ENCODE results near the gene RAB11FIP5. TPM values are rescaled to one million over a fixed set of nuclear protein-coding genes. Genes with fewer than 3 reads are reported as not detected.
A peak's percentile ranks its signal among the peaks of the same experiment; 100 is the strongest.

Gene RAB11FIP5
- total and polyA plus RNA-seq, 9 of the 15 experiments (the other 6 are each of a cell fraction or from before 2014, with no cell fraction given): 1.7 to 14.4 (median 6.4) TPM

GRCh38 chr2:73071360-73072128, 41.2 kb downstream of the RAB11FIP5 start, which contains the start of gene SFXN5 (continued):
- TF ChIP-seq, protein P1, sequence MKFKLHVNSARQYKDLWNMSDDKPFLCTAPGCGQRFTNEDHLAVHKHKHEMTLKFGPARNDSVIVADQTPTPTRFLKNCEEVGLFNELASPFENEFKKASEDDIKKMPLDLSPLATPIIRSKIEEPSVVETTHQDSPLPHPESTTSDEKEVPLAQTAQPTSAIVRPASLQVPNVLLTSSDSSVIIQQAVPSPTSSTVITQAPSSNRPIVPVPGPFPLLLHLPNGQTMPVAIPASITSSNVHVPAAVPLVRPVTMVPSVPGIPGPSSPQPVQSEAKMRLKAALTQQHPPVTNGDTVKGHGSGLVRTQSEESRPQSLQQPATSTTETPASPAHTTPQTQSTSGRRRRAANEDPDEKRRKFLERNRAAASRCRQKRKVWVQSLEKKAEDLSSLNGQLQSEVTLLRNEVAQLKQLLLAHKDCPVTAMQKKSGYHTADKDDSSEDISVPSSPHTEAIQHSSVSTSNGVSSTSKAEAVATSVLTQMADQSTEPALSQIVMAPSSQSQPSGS (CRISPR knock-in tag; IDR thresholded peaks at IDR 0.05): no peak
- TF ChIP-seq GABPB1 (CRISPR knock-in tag; IDR thresholded peaks at IDR 0.05): peak; percentile 54; the same call in 1 of the 2 replicates
- peak; percentile 65 for TF ChIP-seq PHF20 (IDR thresholded peaks at IDR 0.05; ENCODE audit: partially characterized antibody)
- peak; percentile 89 for TF ChIP-seq PHF8 (IDR thresholded peaks at IDR 0.05; ENCODE audit: borderline replicate concordance, low read length)
- TF ChIP-seq SP1 (CRISPR knock-in tag; IDR thresholded peaks at IDR 0.05): peak; percentile 76
- TF ChIP-seq CLOCK (CRISPR knock-in tag; IDR thresholded peaks at IDR 0.05; ENCODE audit: borderline replicate concordance): no peak
- peak; percentile 78 for TF ChIP-seq KLF16 (IDR thresholded peaks at IDR 0.05)
- no peak for TF ChIP-seq ZNF12 (CRISPR knock-in tag; IDR thresholded peaks at IDR 0.05)
- no peak for TF ChIP-seq NR4A1 (CRISPR knock-in tag; IDR thresholded peaks at IDR 0.05)
- TF ChIP-seq NR4A1 (tag; IDR thresholded peaks at IDR 0.05): 0 out of 2 replicates have a peak, but pooled peaks have one; percentile 20
- peak in 1 of 2 experiments; percentile 22; a peak in 1 of 4 replicates for TF ChIP-seq TRIM24 (IDR thresholded peaks at IDR 0.05)
- TF ChIP-seq GTF2F1 (IDR thresholded peaks at IDR 0.05; ENCODE audit: low read depth, low read length): peak; percentile 58; the same call in 1 of the 2 replicates
- TF ChIP-seq ZBTB9 (CRISPR knock-in tag; IDR thresholded peaks at IDR 0.05): peak; percentile 27; the same call in 1 of the 2 replicates
- TF ChIP-seq SNRNP70 (optimal IDR thresholded peaks at IDR 0.05; ENCODE audit: low read depth, low read length): no peak
- peak; percentile 79 for TF ChIP-seq GATA2 (CRISPR knock-in tag; IDR thresholded peaks at IDR 0.05)
- TF ChIP-seq MAFK (IDR thresholded peaks at IDR 0.05; ENCODE audit: low read length): no peak
- no peak for TF ChIP-seq PRPF4 (IDR thresholded peaks at IDR 0.05; ENCODE audit: insufficient read depth, low read depth, low read length, poor library complexity, severe bottlenecking)
- TF ChIP-seq CCNT2 (IDR thresholded peaks at IDR 0.05; ENCODE audit: borderline replicate concordance, extremely low read depth, insufficient read length, low read depth, low read length): peak; percentile 68
- peak; percentile 46 for TF ChIP-seq GTF2B (IDR thresholded peaks at IDR 0.05; ENCODE audit: extremely low read depth, insufficient read length)
- TF ChIP-seq PYGO2 (tag; IDR thresholded peaks at IDR 0.05): no peak
